Parathyroid adenoma (tissue), 2 donors: ENCODE results near the gene ORAI2.
"Not testable (repeated sequence)": the region's sequence is repeated elsewhere in the genome, so short reads cannot be mapped to it uniquely, and the experiment has no call there.

Source experiments
- H2AFZ ChIP-seq: fragments of 300-600 bp; sonication (generic); one replicate; pipeline ENCODE4 v1.7.0; 2017; ENCODE audit warnings: antibody characterized with exemption, mild to moderate bottlenecking
- H3K27ac ChIP-seq: fragments of 300-600 bp; sonication (generic); one replicate; pipeline ENCODE4 v1.7.0; 2017
- H3K27me3 ChIP-seq: fragments of 300-600 bp; sonication (generic); one replicate; pipeline ENCODE4 v1.7.0; 2017; ENCODE audit warnings: low read length; ENCODE audit not compliant: control insufficient read depth, insufficient read depth
- H3K36me3 ChIP-seq: fragments of 300-600 bp; sonication (generic); one replicate; pipeline ENCODE4 v1.7.0; 2017; ENCODE audit warnings: low read length; ENCODE audit not compliant: control insufficient read depth, insufficient read depth
- H3K4me1 ChIP-seq: fragments of 300-600 bp; sonication (generic); one replicate; pipeline ENCODE4 v1.7.0; 2017; ENCODE audit warnings: control low read depth
- H3K4me2 ChIP-seq: fragments of 300-600 bp; sonication (generic); one replicate; pipeline ENCODE4 v1.7.0; 2017; ENCODE audit warnings: low read length
- H3K4me3 ChIP-seq: fragments of 300-600 bp; sonication (generic); one replicate; pipeline ENCODE4 v1.7.0; 2017; ENCODE audit warnings: low read depth, low read length
- H3K79me2 ChIP-seq: fragments of 300-600 bp; sonication (generic); one replicate; pipeline ENCODE4 v1.7.0; 2017; ENCODE audit warnings: control low read depth
- H3K9ac ChIP-seq: fragments of 300-600 bp; sonication (generic); one replicate; pipeline ENCODE4 v1.7.0; 2017; ENCODE audit warnings: mild to moderate bottlenecking
- H3K9me3 ChIP-seq: fragments of 300-600 bp; sonication (generic); one replicate; pipeline ENCODE4 v1.7.0; 2017; ENCODE audit warnings: low read length; ENCODE audit not compliant: control insufficient read depth
- TF ChIP-seq, protein P1 (sequence below): fragments of 300-600 bp; sonication (generic); IDR thresholded peaks from one replicate; pipeline ENCODE4 v1.7.0; 2017; ENCODE audit warnings: antibody characterized with exemption, mild to moderate bottlenecking
- donor health status: primary hyperparathyroidism.

The ORAI2 gene

DNA sequence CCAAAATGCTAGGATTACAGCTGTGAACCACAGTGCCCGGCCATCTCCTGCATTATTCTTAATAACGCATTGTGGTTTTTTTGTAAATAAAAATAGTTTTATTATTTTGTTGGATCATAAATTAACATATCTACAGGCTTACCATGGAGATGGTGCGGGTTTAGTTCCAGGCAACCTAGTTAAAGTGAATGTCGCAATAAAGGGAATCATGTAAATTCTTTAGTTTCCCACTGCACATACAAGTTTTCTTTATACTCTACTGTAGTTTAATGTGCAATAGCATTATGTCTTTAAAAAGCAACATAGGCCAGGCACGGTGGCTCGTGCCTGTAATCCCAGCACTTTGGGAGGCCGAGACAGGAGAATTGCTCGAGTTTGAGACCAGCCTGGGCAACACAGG lies 34.8 kb upstream of the ORAI2 start:
- Histone ChIP-seq H3K79me2 (peaks cover 23% of the 10 kb centered on the region), H3K27ac (no peak overlapping the region), H3K27me3 (no peaks in the 10 kb centered on the region)

GRCh38 chr7:102400360-102400759 lies 33.0 kb upstream of the ORAI2 start:
- Histone ChIP-seq H3K4me2 (no peak overlapping the region), H2AFZ (no peak overlapping the region), H3K27me3 (no peaks in the 10 kb centered on the region), H3K9me3 (no peaks in the 10 kb centered on the region), H3K4me1 (peaks cover 12% of the 10 kb centered on the region), H3K36me3 (no peaks in the 10 kb centered on the region), H3K27ac (no peak overlapping the region), H3K79me2 (peaks cover 26% of the 10 kb centered on the region), H3K9ac (no peak overlapping the region), H3K4me3 (no peak overlapping the region)
- TF ChIP-seq, protein P1, sequence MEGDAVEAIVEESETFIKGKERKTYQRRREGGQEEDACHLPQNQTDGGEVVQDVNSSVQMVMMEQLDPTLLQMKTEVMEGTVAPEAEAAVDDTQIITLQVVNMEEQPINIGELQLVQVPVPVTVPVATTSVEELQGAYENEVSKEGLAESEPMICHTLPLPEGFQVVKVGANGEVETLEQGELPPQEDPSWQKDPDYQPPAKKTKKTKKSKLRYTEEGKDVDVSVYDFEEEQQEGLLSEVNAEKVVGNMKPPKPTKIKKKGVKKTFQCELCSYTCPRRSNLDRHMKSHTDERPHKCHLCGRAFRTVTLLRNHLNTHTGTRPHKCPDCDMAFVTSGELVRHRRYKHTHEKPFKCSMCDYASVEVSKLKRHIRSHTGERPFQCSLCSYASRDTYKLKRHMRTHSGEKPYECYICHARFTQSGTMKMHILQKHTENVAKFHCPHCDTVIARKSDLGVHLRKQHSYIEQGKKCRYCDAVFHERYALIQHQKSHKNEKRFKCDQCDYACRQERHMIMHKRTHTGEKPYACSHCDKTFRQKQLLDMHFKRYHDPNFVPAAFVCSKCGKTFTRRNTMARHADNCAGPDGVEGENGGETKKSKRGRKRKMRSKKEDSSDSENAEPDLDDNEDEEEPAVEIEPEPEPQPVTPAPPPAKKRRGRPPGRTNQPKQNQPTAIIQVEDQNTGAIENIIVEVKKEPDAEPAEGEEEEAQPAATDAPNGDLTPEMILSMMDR: no peak

More for the DNA sequence above, 34.8 kb upstream of the ORAI2 start:
- TF ChIP-seq, protein P1: no peak
- no peak overlapping the region for H3K4me2 ChIP-seq
- no peak overlapping the region for H2AFZ ChIP-seq
- H3K9ac ChIP-seq: no peak overlapping the region
- H3K36me3 ChIP-seq: no peaks in the 10 kb centered on the region
- H3K4me1 ChIP-seq: peaks cover 12% of the 10 kb centered on the region
- no peaks in the 10 kb centered on the region for H3K9me3 ChIP-seq
- H3K4me3 ChIP-seq: no peak overlapping the region

GRCh38 chr7:102403563-102403962 lies 29.8 kb upstream of the ORAI2 start:
- Histone ChIP-seq H3K79me2 (peaks cover 29% of the 10 kb centered on the region), H3K9me3 (no peaks in the 10 kb centered on the region), H3K4me2 (no peak overlapping the region), H3K36me3 (no peaks in the 10 kb centered on the region), H2AFZ (no peak overlapping the region), H3K9ac (no peak overlapping the region), H3K27ac (no peak overlapping the region), H3K4me3 (no peak overlapping the region), H3K27me3 (no peaks in the 10 kb centered on the region), H3K4me1 (no peaks in the 10 kb centered on the region)
- TF ChIP-seq, protein P1: no peak

- Histone ChIP-seq H3K27me3 (no peaks in the 10 kb centered on the region), H3K4me1 (no peaks in the 10 kb centered on the region), H3K79me2 (peaks cover 25% of the 10 kb centered on the region), H3K27ac (no peak overlapping the region), H3K9ac (no peak overlapping the region), H3K36me3 (no peaks in the 10 kb centered on the region), H3K4me3 (no peak overlapping the region), H3K4me2 (no peak overlapping the region), H2AFZ (no peak overlapping the region), H3K9me3 (no peaks in the 10 kb centered on the region)
- TF ChIP-seq, protein P1: peak; percentile 69
Observed at GRCh38 chr7:102404005-102404861, 29.1 kb upstream of the ORAI2 start.

DNA sequence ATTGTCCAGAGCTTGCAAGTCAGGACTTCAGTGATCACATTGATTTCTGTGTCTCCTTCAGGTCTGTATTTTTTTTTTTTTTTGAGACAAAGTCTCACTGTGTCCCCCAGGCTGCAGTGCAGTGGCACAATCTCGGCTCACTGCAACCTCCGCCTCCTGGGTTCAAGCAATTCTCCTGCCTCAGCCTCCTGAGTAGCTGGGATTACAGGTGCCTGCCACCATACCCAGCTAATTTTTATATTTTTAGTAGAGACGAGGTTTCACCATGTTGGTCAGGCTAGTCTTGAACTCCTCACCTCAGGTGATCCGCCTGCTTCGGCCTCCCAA lies 28.6 kb upstream of the ORAI2 start:
- not testable (repeated sequence) for H3K27me3 ChIP-seq, H3K4me3 ChIP-seq, H3K9ac ChIP-seq, H3K9me3 ChIP-seq, H3K4me1 ChIP-seq, H2AFZ ChIP-seq, H3K27ac ChIP-seq, H3K36me3 ChIP-seq, H3K4me2 ChIP-seq
- H3K79me2 ChIP-seq: peaks cover 19% of the 10 kb centered on the region
